Heart right ventricle (tissue), 16 donors: Measurements from ENCODE around the gene L2HGDH. TPM values are rescaled to one million over a fixed set of nuclear protein-coding genes. Genes with fewer than 3 reads are reported as not detected.

Experiments used
- ATAC-seq, 8 donors: fragments of 200-7000 bp; cut with Tn5 transposase; one replicate each; pipeline ENCODE4 v1.9.1; 2020; ENCODE audit warnings: mild to moderate bottlenecking in 8 of 8, moderate library complexity in 8 of 8, moderate number of reproducible peaks in 1 of 8
- DNase-seq, 2 donors: peaks; one replicate each; pipeline ENCODE4 v3.0.0-alpha.2; 2020
- H3K27ac ChIP-seq, 10 donors: fragments of 200-600 bp; sonication (generic) in 2 of 10; one replicate each; pipeline versions ENCODE4 v1.5.0 to v1.8.0; 2020 to 2022; ENCODE audit warnings: mild to moderate bottlenecking in 3 of 10
- H3K27me3 ChIP-seq, 7 donors: fragments of 200-600 bp; one replicate each; pipeline ENCODE4 v1.8.0; 2021 to 2022; ENCODE audit warnings: mild to moderate bottlenecking in 2 of 7
- H3K36me3 ChIP-seq, 9 donors: fragments of 200-600 bp; sonication (generic) in 1 of 9; one replicate each; pipeline versions ENCODE4 v1.5.0 to v1.8.0; 2020 to 2022; ENCODE audit warnings: mild to moderate bottlenecking in 2 of 9
- H3K4me1 ChIP-seq, 9 donors: fragments of 200-600 bp; sonication (generic) in 1 of 9; one replicate each; pipeline versions ENCODE4 v1.5.0 to v1.8.0; 2020 to 2022; ENCODE audit warnings: mild to moderate bottlenecking in 4 of 9
- H3K4me3 ChIP-seq, 10 donors: fragments of 200-600 bp; sonication (generic) in 2 of 10; one replicate each; pipeline versions ENCODE4 v1.5.0 to v1.8.0; 2020 to 2022; ENCODE audit warnings: mild to moderate bottlenecking in 7 of 10, moderate library complexity in 2 of 10
- H3K9me3 ChIP-seq, 11 donors: fragments of 200-600 bp in 10 of 11; sonication (generic) in 2 of 11; one replicate each; pipeline versions ENCODE4 v1.5.0 to v1.8.0; 2013 to 2022; ENCODE audit warnings: mild to moderate bottlenecking in 2 of 11, control low read depth in 1 of 11, moderate library complexity in 1 of 11
- WGBS, 2 donors: extraction: QIAGEN DNeasy Blood & Tissue Kit; methylation state at CpG; one replicate each; pipeline ENCODE4 v1.1.7; 2013; ENCODE audit warnings: inconsistent platforms in 1 of 2; 5-methylcytosine and 5-hydroxymethylcytosine counted together
- intact Hi-C, 10 donors: fragments of 100-400 bp; cut with DNase I; formaldehyde crosslinking; loops; one replicate each; pipeline versions ENCODE4 v1.11.1 to v1.14.2; 2022
- polyA plus RNA-seq, 2 donors: library from polyadenylated mRNA; stranded (reverse); fragments of 200-250 nt; gene quantifications; one replicate each; pipeline ENCODE4 v1.2.3, GENCODE V29; 2013
- total RNA-seq, 10 donors: library from RNA; stranded (reverse); fragmentation: NEBNext Ultra II Directional in 3 of 10; extraction: Animal tissue kit (Norgen Biotek cat#: 25700) in 3 of 10; gene quantifications; one replicate each; pipeline versions ENCODE4 v1.2.1 to v1.2.4, GENCODE V29; 2021 to 2023
- TF ChIP-seq, protein P1 (sequence below), 9 donors: fragments of 200-600 bp; sonication (generic) in 2 of 9; IDR thresholded peaks; one replicate each; pipeline versions ENCODE4 v1.5.0 to v1.8.0; 2021 to 2022; ENCODE audit warnings: antibody characterized with exemption in 9 of 9, mild to moderate bottlenecking in 5 of 9, moderate library complexity in 1 of 9
- donor health status: Arrhythmogenic right ventricular cardiomyopathy.
- donor health status: ischemic (EF 13 %, LVEDD 7.1; RV severe dilation, severe dysfunction).
- donor health status: healthy with polysubstance abuse.
- donor health status: DM: no; HTN: yes; CAD: no.
- donor health status: DM: no; HTN: no; CAD: no.
- donor health status: ischemic (EF 25% LVEDD 6.9; RV normal size, moderate dysfunction).
- donor health status: ischemic (EF 25% LVEDD 5.7; RV mildly dilated, moderate dysfunction).
- donor health status: healthy.
- donor health status: DM: yes; HTN: yes; CAD: no.
- donor health status: Ischemic cardiomyopathy.
- donor health status: ischemic (EF 35%, LVEDD 5.7; RV mildly dilated, moderate dysfunction).
- donor health status: nonischemic (EF 11% LVEDD 7.7; RV severe dilation, severe dysfunction).
- donor health status: DM: yes; HTN: yes; CAD: no.
- donor health status: PGD.
- donor health status: ischemic (EF 29% LVEDD 5.4; RV normal size, mild dysfunction).
- donor health status: nonischemic (EF 23%, LVEDD 6.1; RV moderate dilation, normal function).

L2HGDH gene
- total and polyA plus RNA-seq, 12 donors = 1.9 to 15.5 (median 11.6) TPM

DNA sequence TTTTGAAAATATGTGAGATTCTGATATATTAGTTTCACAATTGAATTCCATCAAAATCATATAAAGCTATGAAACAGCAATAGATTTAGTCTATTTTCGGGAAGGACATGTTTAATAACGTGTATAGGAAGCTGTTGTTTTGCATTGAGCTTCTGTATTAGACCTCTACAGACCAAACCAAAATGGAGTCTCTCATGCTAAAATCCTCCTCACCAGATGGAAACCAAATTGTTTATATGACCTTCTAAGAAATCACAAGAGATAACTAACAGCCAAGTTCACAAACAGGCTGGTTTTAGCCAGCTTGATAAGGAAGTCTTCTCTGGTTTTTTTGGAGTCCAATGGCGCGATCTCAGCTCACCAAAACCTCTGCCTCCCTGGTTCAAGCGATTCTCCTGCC lies 23.9 kb downstream of the L2HGDH start:
- no peaks in the 10 kb centered on the region for H3K9me3 ChIP-seq
- H3K4me1 ChIP-seq = no peaks in the 10 kb centered on the region
- no peak overlapping the region for H3K27ac ChIP-seq
- peaks cover 0 to 21% (median 0%) of the 10 kb centered on the region in 9 donors for H3K36me3 ChIP-seq
- 97% methylated on average over 5 of the region's 5 CpGs for WGBS, 2 donors
- DNase-seq (no peak), ATAC-seq (no peak)
- intact Hi-C loops = no loop called here
- no peaks in the 10 kb centered on the region for H3K27me3 ChIP-seq
- H3K4me3 ChIP-seq = no peak overlapping the region
- TF ChIP-seq, protein P1, sequence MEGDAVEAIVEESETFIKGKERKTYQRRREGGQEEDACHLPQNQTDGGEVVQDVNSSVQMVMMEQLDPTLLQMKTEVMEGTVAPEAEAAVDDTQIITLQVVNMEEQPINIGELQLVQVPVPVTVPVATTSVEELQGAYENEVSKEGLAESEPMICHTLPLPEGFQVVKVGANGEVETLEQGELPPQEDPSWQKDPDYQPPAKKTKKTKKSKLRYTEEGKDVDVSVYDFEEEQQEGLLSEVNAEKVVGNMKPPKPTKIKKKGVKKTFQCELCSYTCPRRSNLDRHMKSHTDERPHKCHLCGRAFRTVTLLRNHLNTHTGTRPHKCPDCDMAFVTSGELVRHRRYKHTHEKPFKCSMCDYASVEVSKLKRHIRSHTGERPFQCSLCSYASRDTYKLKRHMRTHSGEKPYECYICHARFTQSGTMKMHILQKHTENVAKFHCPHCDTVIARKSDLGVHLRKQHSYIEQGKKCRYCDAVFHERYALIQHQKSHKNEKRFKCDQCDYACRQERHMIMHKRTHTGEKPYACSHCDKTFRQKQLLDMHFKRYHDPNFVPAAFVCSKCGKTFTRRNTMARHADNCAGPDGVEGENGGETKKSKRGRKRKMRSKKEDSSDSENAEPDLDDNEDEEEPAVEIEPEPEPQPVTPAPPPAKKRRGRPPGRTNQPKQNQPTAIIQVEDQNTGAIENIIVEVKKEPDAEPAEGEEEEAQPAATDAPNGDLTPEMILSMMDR (IDR thresholded peaks at IDR 0.05) = no peak

DNA sequence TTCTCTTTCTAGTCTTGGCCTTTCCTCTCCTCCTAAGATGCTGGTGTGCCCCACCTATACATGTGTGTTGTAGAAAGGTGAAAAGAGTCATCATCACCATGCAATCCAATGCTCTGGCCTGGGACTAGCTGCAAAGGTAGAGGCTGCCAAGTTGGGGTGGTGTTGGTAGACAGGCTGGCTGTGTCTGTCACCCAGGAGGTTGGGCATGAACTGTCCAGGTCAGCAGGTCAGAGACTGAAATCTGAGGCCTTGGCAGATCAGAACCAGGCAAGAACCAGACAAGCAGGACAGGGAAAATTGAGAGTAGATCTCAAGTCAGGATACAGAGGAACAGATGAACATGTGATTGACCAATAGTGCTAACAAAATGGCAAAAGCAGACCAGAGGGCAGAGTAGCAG lies 26.2 kb downstream of the L2HGDH start:
- ATAC-seq = no peak
- intact Hi-C loops = no loop called here

DNA sequence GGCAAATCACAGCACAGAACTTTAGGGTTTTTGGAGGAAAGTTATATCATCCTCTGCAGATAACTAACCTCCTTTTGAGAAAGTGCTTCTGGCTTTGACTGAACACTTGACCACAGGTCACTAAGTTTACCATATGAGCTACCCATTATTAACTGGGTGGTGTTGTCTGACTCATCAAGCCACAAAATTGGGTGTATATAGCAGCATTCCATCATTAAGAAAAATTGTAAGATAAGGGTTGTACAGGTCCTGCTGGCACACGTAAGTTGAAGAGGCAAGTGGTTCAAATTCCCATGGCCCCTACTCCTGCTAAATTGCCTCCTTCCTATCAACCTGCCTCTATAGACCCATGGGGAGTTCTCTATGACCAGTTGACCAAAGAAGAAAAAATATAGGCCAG lies 39.5 kb downstream of the L2HGDH start:
- Histone ChIP-seq H3K36me3 (peaks cover 0 to 10% (median 0%) of the 10 kb centered on the region in 9 donors), H3K4me1 (no peaks in the 10 kb centered on the region), H3K4me3 (no peak overlapping the region), H3K9me3 (no peaks in the 10 kb centered on the region), H3K27ac (no peak overlapping the region), H3K27me3 (no peaks in the 10 kb centered on the region)
- TF ChIP-seq, protein P1 (IDR thresholded peaks at IDR 0.05) = no peak
- intact Hi-C loops = no loop called here
- no peak for DNase-seq
- 91 to 100% methylated on average over 1 of the region's 1 CpG for WGBS, 2 donors
- ATAC-seq = no peak

More for the DNA sequence above, 26.2 kb downstream of the L2HGDH start:
- DNase-seq = no peak
- peaks cover 0 to 14% (median 0%) of the 10 kb centered on the region in 9 donors for H3K36me3 ChIP-seq
- no peak overlapping the region for H3K4me3 ChIP-seq
- no peaks in the 10 kb centered on the region for H3K27me3 ChIP-seq
- no peak overlapping the region for H3K27ac ChIP-seq
- H3K9me3 ChIP-seq = no peaks in the 10 kb centered on the region
- TF ChIP-seq, protein P1 (IDR thresholded peaks at IDR 0.05) = no peak
- H3K4me1 ChIP-seq = no peaks in the 10 kb centered on the region

DNA sequence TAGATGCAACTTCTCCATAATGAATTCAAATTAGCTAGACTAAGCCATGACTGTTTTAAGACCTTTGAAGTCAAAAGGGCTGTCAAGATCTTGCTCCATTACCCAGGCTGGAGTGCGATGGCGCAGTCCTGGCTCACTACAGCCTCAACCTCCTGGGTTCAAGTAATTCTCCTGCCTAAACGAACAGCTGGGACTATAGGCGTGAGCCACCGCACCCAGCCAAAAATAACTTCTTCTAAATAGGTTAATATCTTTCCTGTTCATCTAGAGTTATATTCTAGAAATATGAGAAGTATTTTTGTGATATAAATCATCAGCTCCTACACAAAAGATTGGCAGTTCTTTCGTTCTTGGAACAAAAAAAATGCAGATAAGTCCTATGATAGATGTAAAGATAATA lies 41.1 kb downstream of the L2HGDH start:
- ATAC-seq = no peak
- Histone ChIP-seq H3K4me3 (no peak overlapping the region), H3K4me1 (no peaks in the 10 kb centered on the region)

More for the DNA sequence above, 41.1 kb downstream of the L2HGDH start:
- no peaks in the 10 kb centered on the region for H3K27me3 ChIP-seq
- 86 to 90% methylated on average over 6 of the region's 6 CpGs for WGBS, 2 donors
- intact Hi-C loops = no loop called here
- peaks cover 0 to 13% (median 0%) of the 10 kb centered on the region in 9 donors for H3K36me3 ChIP-seq
- TF ChIP-seq, protein P1 (IDR thresholded peaks at IDR 0.05) = no peak
- H3K27ac ChIP-seq = no peak overlapping the region
- no peaks in the 10 kb centered on the region for H3K9me3 ChIP-seq
- DNase-seq = no peak
